Measurements from ENCODE around the gene TNFSF13B. TPM values are rescaled to one million over a fixed set of nuclear protein-coding genes. Genes with fewer than 3 reads are reported as not detected.
"Not testable (repeated sequence)": the region's sequence is repeated elsewhere in the genome, so short reads cannot be mapped to it uniquely, and the experiment has no call there.

Gene TNFSF13B
- total and polyA plus RNA-seq, 2 donors (not counting 1 experiment from before 2014, with no cell fraction given) = 1.8 to 4.8 TPM

- H3K9ac ChIP-seq (ENCODE audit: insufficient read depth, low read length) = no peak overlapping the region
- DNase-seq (ENCODE audit: low read depth in 2 of 2) = no peak
- no peaks in the 10 kb centered on the region for H4K20me1 ChIP-seq (ENCODE audit: control insufficient read depth, extremely low read depth, insufficient read depth, low read length)
- no peak overlapping the region for H3K27ac ChIP-seq (ENCODE audit: insufficient read depth, low read length)
- no peaks in the 10 kb centered on the region for H3K79me2 ChIP-seq (ENCODE audit: control insufficient read depth, insufficient read depth, low read length)
- no peaks in the 10 kb centered on the region for H3K4me1 ChIP-seq (ENCODE audit: control insufficient read depth, extremely low read depth, insufficient read depth, low read length)
- H3K27me3 ChIP-seq (ENCODE audit: control insufficient read depth, insufficient read depth, low read length) = no peaks in the 10 kb centered on the region
- H3K9me3 ChIP-seq (ENCODE audit: control insufficient read depth, insufficient read depth, low read depth, low read length) = no peaks in the 10 kb centered on the region
- TF ChIP-seq, protein P1, sequence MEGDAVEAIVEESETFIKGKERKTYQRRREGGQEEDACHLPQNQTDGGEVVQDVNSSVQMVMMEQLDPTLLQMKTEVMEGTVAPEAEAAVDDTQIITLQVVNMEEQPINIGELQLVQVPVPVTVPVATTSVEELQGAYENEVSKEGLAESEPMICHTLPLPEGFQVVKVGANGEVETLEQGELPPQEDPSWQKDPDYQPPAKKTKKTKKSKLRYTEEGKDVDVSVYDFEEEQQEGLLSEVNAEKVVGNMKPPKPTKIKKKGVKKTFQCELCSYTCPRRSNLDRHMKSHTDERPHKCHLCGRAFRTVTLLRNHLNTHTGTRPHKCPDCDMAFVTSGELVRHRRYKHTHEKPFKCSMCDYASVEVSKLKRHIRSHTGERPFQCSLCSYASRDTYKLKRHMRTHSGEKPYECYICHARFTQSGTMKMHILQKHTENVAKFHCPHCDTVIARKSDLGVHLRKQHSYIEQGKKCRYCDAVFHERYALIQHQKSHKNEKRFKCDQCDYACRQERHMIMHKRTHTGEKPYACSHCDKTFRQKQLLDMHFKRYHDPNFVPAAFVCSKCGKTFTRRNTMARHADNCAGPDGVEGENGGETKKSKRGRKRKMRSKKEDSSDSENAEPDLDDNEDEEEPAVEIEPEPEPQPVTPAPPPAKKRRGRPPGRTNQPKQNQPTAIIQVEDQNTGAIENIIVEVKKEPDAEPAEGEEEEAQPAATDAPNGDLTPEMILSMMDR (conservative IDR thresholded peaks at IDR 0.05 in 1 of 2, IDR thresholded peaks at IDR 0.05 in 1 of 2; ENCODE audit: low read depth in 1 of 2, low read length in 2 of 2) = no peak
- no peak for TF ChIP-seq EZH2 (IDR thresholded peaks at IDR 0.05; ENCODE audit: low read length, missing control alignments)
- no peak overlapping the region for H2AFZ ChIP-seq (ENCODE audit: low read length)
- no peaks in the 10 kb centered on the region for H3K36me3 ChIP-seq (ENCODE audit: control insufficient read depth, insufficient read depth, low read length)
- no peak overlapping the region for H3K4me3 ChIP-seq (replicated peaks in 1 of 4; ENCODE audit: control extremely low read depth in 1 of 4, insufficient read depth in 1 of 4, low read depth in 3 of 4, low read length in 4 of 4)
- no peak overlapping the region for H3K4me2 ChIP-seq (ENCODE audit: extremely low read depth, insufficient read depth, low read length)
Observed at GRCh38 chr13:108263621-108264355, 5.7 kb upstream of the TNFSF13B start.

DNA sequence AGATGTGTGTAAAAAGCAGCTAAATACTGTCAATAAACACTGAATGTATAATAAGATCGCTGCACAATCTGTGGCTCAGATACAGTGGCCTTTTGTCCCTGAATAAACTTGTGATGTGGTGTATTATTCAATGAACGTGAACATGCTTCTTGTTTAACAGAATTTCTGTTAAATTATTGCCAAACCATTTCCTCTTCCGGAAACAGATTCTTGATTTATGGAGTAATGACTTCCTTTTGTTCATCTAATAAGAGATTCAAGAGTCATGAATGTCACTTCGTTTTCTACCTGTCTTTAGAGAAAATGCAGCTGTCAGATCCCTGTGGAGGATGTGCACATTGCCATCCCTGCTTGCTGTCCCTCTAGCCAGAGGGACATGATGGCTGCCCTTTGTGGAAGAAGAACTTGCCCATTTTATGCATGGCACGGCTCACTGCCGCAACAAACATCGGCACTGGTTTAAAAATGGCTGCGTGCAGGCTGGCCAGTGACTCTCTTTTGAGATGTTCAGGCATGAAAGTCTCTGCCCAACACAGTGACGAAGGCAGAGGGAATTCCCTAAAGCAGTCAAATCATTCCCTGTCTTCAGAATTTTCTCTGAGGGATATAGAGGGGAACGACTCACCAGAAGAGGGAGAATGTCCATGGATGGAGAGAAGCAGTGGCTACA is 3.1 kb upstream of the TNFSF13B start:
- no peak for DNase-seq (ENCODE audit: low read depth in 2 of 2)
- Histone ChIP-seq H3K9ac (ENCODE audit: insufficient read depth, low read length) (no peak overlapping the region), H3K27ac (ENCODE audit: insufficient read depth, low read length) (no peak overlapping the region), H3K79me2 (ENCODE audit: control insufficient read depth, insufficient read depth, low read length) (no peaks in the 10 kb centered on the region), H3K4me3 (replicated peaks in 1 of 4; ENCODE audit: control extremely low read depth in 1 of 4, insufficient read depth in 1 of 4, low read depth in 3 of 4, low read length in 4 of 4) (no peak overlapping the region), H2AFZ (ENCODE audit: low read length) (no peak overlapping the region), H3K9me3 (ENCODE audit: control insufficient read depth, insufficient read depth, low read depth, low read length) (no peaks in the 10 kb centered on the region), H3K27me3 (ENCODE audit: control insufficient read depth, insufficient read depth, low read length) (no peaks in the 10 kb centered on the region), H3K36me3 (ENCODE audit: control insufficient read depth, insufficient read depth, low read length) (no peaks in the 10 kb centered on the region), H4K20me1 (ENCODE audit: control insufficient read depth, extremely low read depth, insufficient read depth, low read length) (no peaks in the 10 kb centered on the region), H3K4me2 (ENCODE audit: extremely low read depth, insufficient read depth, low read length) (no peak overlapping the region), H3K4me1 (ENCODE audit: control insufficient read depth, extremely low read depth, insufficient read depth, low read length) (peaks cover 2% of the 10 kb centered on the region)
- TF ChIP-seq, protein P1 (conservative IDR thresholded peaks at IDR 0.05 in 1 of 2, IDR thresholded peaks at IDR 0.05 in 1 of 2; ENCODE audit: low read depth in 1 of 2, low read length in 2 of 2) = no peak
- no peak for TF ChIP-seq EZH2 (IDR thresholded peaks at IDR 0.05; ENCODE audit: low read length, missing control alignments)

GRCh38 chr13:108267347-108267746 is 2.2 kb upstream of the TNFSF13B start:
- H3K9me3 ChIP-seq (ENCODE audit: control insufficient read depth, insufficient read depth, low read depth, low read length) = no peaks in the 10 kb centered on the region
- H3K4me1 ChIP-seq (ENCODE audit: control insufficient read depth, extremely low read depth, insufficient read depth, low read length) = peaks cover 2% of the 10 kb centered on the region
- H3K27me3 ChIP-seq (ENCODE audit: control insufficient read depth, insufficient read depth, low read length) = no peaks in the 10 kb centered on the region
- no peaks in the 10 kb centered on the region for H3K36me3 ChIP-seq (ENCODE audit: control insufficient read depth, insufficient read depth, low read length)
- no peak overlapping the region for H3K4me3 ChIP-seq (replicated peaks in 1 of 4; ENCODE audit: control extremely low read depth in 1 of 4, insufficient read depth in 1 of 4, low read depth in 3 of 4, low read length in 4 of 4)
- TF ChIP-seq, protein P1 (conservative IDR thresholded peaks at IDR 0.05 in 1 of 2, IDR thresholded peaks at IDR 0.05 in 1 of 2; ENCODE audit: low read depth in 1 of 2, low read length in 2 of 2) = no peak
- no peak for TF ChIP-seq EZH2 (IDR thresholded peaks at IDR 0.05; ENCODE audit: low read length, missing control alignments)
- H3K27ac ChIP-seq (ENCODE audit: insufficient read depth, low read length) = no peak overlapping the region
- H2AFZ ChIP-seq (ENCODE audit: low read length) = no peak overlapping the region
- DNase-seq (ENCODE audit: low read depth in 2 of 2) = no peak
- H3K79me2 ChIP-seq (ENCODE audit: control insufficient read depth, insufficient read depth, low read length) = no peaks in the 10 kb centered on the region
- no peak overlapping the region for H3K4me2 ChIP-seq (ENCODE audit: extremely low read depth, insufficient read depth, low read length)
- no peak overlapping the region for H3K9ac ChIP-seq (ENCODE audit: insufficient read depth, low read length)
- H4K20me1 ChIP-seq (ENCODE audit: control insufficient read depth, extremely low read depth, insufficient read depth, low read length) = no peaks in the 10 kb centered on the region

DNA sequence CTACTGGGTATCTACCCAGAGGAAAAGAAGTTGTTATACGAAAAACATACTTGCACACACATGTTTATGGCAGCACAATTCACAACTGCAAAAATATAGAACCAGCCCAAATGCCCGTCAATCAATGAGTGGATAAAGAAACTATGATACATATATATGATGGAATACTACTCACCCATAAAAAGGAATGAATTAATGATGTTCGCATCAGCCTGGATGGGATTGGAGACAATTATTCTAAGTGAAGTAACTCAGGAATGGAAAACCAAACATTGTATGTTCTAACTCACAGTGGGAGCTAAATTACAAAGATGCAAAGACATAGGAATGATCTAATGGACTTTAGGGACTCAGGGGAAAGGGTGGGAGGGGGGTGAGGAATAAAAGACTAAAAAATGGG is 1.7 kb upstream of the TNFSF13B start:
- H3K9me3 ChIP-seq (ENCODE audit: control insufficient read depth, insufficient read depth, low read depth, low read length); H3K36me3 ChIP-seq (ENCODE audit: control insufficient read depth, insufficient read depth, low read length); H3K4me1 ChIP-seq (ENCODE audit: control insufficient read depth, extremely low read depth, insufficient read depth, low read length); H2AFZ ChIP-seq (ENCODE audit: low read length); H4K20me1 ChIP-seq (ENCODE audit: control insufficient read depth, extremely low read depth, insufficient read depth, low read length); H3K4me3 ChIP-seq (replicated peaks in 1 of 4; ENCODE audit: control extremely low read depth in 1 of 4, insufficient read depth in 1 of 4, low read depth in 3 of 4, low read length in 4 of 4); H3K27ac ChIP-seq (ENCODE audit: insufficient read depth, low read length); H3K27me3 ChIP-seq (ENCODE audit: control insufficient read depth, insufficient read depth, low read length); DNase-seq (ENCODE audit: low read depth in 2 of 2); H3K9ac ChIP-seq (ENCODE audit: insufficient read depth, low read length); H3K79me2 ChIP-seq (ENCODE audit: control insufficient read depth, insufficient read depth, low read length); H3K4me2 ChIP-seq (ENCODE audit: extremely low read depth, insufficient read depth, low read length): not testable (repeated sequence)
